ENCODE data around the gene LIG1. TPM values are rescaled to one million over a fixed set of nuclear protein-coding genes. Genes with fewer than 3 reads are reported as not detected.
"Not testable (repeated sequence)": the region's sequence is repeated elsewhere in the genome, so short reads cannot be mapped to it uniquely, and the experiment has no call there.

The LIG1 gene
- total RNA-seq, 1 donor = 11.9 TPM

GRCh38 chr19:48081106-48081505 is 89.0 kb downstream of the LIG1 start:
- Histone ChIP-seq H3K4me3 (ENCODE audit: insufficient read depth, low read length) (no peak overlapping the region), H3K36me3 (ENCODE audit: insufficient read depth, low read length) (no peaks in the 10 kb centered on the region), H3K79me2 (ENCODE audit: insufficient read depth, low read length) (no peaks in the 10 kb centered on the region), H3K4me1 (ENCODE audit: insufficient read depth, low read length) (no peaks in the 10 kb centered on the region), H2AFZ (ENCODE audit: low read length) (no peak overlapping the region), H3K27ac (ENCODE audit: low read depth, low read length) (no peak overlapping the region), H3K27me3 (ENCODE audit: insufficient read depth, low read length) (no peaks in the 10 kb centered on the region), H4K20me1 (ENCODE audit: insufficient read depth, low read length) (no peaks in the 10 kb centered on the region), H3K9me3 (ENCODE audit: low read depth, low read length) (no peaks in the 10 kb centered on the region), H3K4me2 (ENCODE audit: insufficient read depth, low read length) (no peak overlapping the region)
- no peak for TF ChIP-seq CTCF (IDR thresholded peaks at IDR 0.05; ENCODE audit: extremely low read depth, low read depth, low read length)
- DNase-seq (ENCODE audit: insufficient read length, low spot score, missing footprints) = no peak

GRCh38 chr19:48070177-48070769 is 99.9 kb downstream of the LIG1 start:
- H3K27ac ChIP-seq (ENCODE audit: low read depth, low read length); H3K4me2 ChIP-seq (ENCODE audit: insufficient read depth, low read length); H2AFZ ChIP-seq (ENCODE audit: low read length); H3K4me1 ChIP-seq (ENCODE audit: insufficient read depth, low read length); H3K9me3 ChIP-seq (ENCODE audit: low read depth, low read length); H3K79me2 ChIP-seq (ENCODE audit: insufficient read depth, low read length); H3K27me3 ChIP-seq (ENCODE audit: insufficient read depth, low read length); DNase-seq (ENCODE audit: insufficient read length, low spot score, missing footprints); H3K36me3 ChIP-seq (ENCODE audit: insufficient read depth, low read length); H4K20me1 ChIP-seq (ENCODE audit: insufficient read depth, low read length); H3K4me3 ChIP-seq (ENCODE audit: insufficient read depth, low read length): not testable (repeated sequence)

GRCh38 chr19:48069435-48069834 is 100.7 kb downstream of the LIG1 start:
- H3K4me1 ChIP-seq (ENCODE audit: insufficient read depth, low read length) = no peaks in the 10 kb centered on the region
- no peaks in the 10 kb centered on the region for H3K79me2 ChIP-seq (ENCODE audit: insufficient read depth, low read length)
- H3K4me2 ChIP-seq (ENCODE audit: insufficient read depth, low read length) = no peak overlapping the region
- H3K36me3 ChIP-seq (ENCODE audit: insufficient read depth, low read length) = no peaks in the 10 kb centered on the region
- no peak overlapping the region for H3K27ac ChIP-seq (ENCODE audit: low read depth, low read length)
- DNase-seq (ENCODE audit: insufficient read length, low spot score, missing footprints) = no peak
- H4K20me1 ChIP-seq (ENCODE audit: insufficient read depth, low read length) = no peaks in the 10 kb centered on the region
- no peaks in the 10 kb centered on the region for H3K27me3 ChIP-seq (ENCODE audit: insufficient read depth, low read length)
- H2AFZ ChIP-seq (ENCODE audit: low read length) = no peak overlapping the region
- no peaks in the 10 kb centered on the region for H3K9me3 ChIP-seq (ENCODE audit: low read depth, low read length)
- no peak overlapping the region for H3K4me3 ChIP-seq (ENCODE audit: insufficient read depth, low read length)
- TF ChIP-seq CTCF (IDR thresholded peaks at IDR 0.05; ENCODE audit: extremely low read depth, low read depth, low read length) = peak; percentile 10

Other genes with a start within 250 kb of the LIG1 start
- not detected in 2 replicates for gene BSPH1, start 178.2 kb downstream of the LIG1 start, total RNA-seq
- gene ELSPBP1, start 175.7 kb downstream of the LIG1 start, total RNA-seq = not detected in 2 replicates
- not detected in 2 replicates for gene CABP5, start 126.3 kb downstream of the LIG1 start, total RNA-seq
- 3.2 and 4.3 TPM in 2 replicates for gene PLA2G4C, start 59.5 kb downstream of the LIG1 start, total RNA-seq
- 1.5 and 2.2 TPM in 2 replicates for gene ZSWIM9, start 336 bp upstream of the LIG1 start, total RNA-seq
- 17.4 and 18.0 TPM in 2 replicates for gene CARD8, start 85.6 kb upstream of the LIG1 start, total RNA-seq
- under 0.01 and 0.29 TPM in 2 replicates for gene ZNF114, start 99.7 kb upstream of the LIG1 start, total RNA-seq
- 185 and 216 TPM in 2 replicates for gene EMP3, start 155.2 kb upstream of the LIG1 start, total RNA-seq
- gene TMEM143, start 193.6 kb upstream of the LIG1 start, total RNA-seq = 4.3 and 4.7 TPM in 2 replicates
- gene SYNGR4, start 194.0 kb upstream of the LIG1 start, total RNA-seq = not detected in 2 replicates
- 95.2 and 119 TPM in 2 replicates for gene KDELR1, start 221.2 kb upstream of the LIG1 start, total RNA-seq
- gene GRIN2D, start 223.3 kb upstream of the LIG1 start, total RNA-seq = under 0.01 TPM in 2 replicates

Measured in osteoblast (primary cell).